HFFc6 (cell line): Measurements from ENCODE around the gene SLC9A7. TPM values are rescaled to one million over a fixed set of nuclear protein-coding genes. Genes with fewer than 3 reads are reported as not detected.

Experiments used
- DNase-seq: peaks from one replicate; pipeline ENCODE4 v3.0.0-alpha.2; 2018
- H3K27ac Mint-ChIP-seq: 2 replicates; pipeline ENCODE4 v1.8.0; 2020; ENCODE audit warnings: mild to moderate bottlenecking, mixed read lengths
- H3K27me3 Mint-ChIP-seq: 2 replicates; pipeline ENCODE4 v1.8.0; 2021; ENCODE audit warnings: mild to moderate bottlenecking, moderate library complexity, mixed read lengths; ENCODE audit not compliant: insufficient read depth
- H3K36me3 Mint-ChIP-seq: 2 replicates; pipeline ENCODE4 v1.8.0; 2021; ENCODE audit warnings: low read depth, mixed read lengths
- H3K4me1 Mint-ChIP-seq: 2 replicates; pipeline ENCODE4 v1.8.0; 2020; ENCODE audit warnings: low read depth, mixed read lengths
- H3K4me3 Mint-ChIP-seq: 2 replicates; pipeline ENCODE4 v1.8.0; 2020; ENCODE audit warnings: mild to moderate bottlenecking, moderate library complexity, mixed read lengths
- H3K9me3 Mint-ChIP-seq: 2 replicates; pipeline ENCODE4 v1.8.0; 2020; ENCODE audit warnings: mild to moderate bottlenecking, mixed read lengths
- total RNA-seq, 6 experiments: library from RNA; stranded (reverse); fragmentation: NEBNext Ultra II Directional; extraction: Animal tissue kit (Norgen Biotek cat#: 25700); gene quantifications; 2 replicates in 1 of 6; 3 replicates in 5 of 6; pipeline ENCODE4 v1.2.3, GENCODE V29; 2021
- TF ChIP-seq, protein P1 (sequence below): fragments of 200-600 bp; sonication (generic); IDR thresholded peaks from 2 replicates; pipeline ENCODE4 v1.5.0; 2021; ENCODE audit warnings: antibody characterized with exemption, mild to moderate bottlenecking

The SLC9A7 gene
- total RNA-seq, 6 experiments from 2014 or later, result 41.8 to 54.1 (median 45.7) TPM

DNA sequence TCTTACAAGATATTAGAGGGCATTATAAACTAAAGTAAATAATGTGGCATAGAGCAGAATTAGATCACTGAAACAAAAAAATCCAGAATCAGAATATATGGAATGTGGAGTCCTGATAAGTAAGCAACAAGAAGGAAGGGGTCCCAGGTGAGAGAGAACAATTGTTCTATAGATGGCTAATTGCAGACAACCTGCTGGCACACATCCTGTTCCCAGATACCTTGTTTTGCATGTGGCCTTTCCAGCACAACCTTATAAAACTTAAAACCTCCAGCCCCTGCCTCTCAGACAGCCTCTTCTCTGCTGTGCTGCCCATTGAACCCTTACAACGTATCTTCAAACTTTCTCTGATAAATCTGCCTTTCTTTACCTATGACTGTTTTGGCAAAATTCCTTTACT lies 209.0 kb downstream of the SLC9A7 start:
- Mint-ChIP-seq H3K4me1 (peaks cover 52% of the 10 kb centered on the region), H3K4me3 (no peak overlapping the region), H3K27me3 (no peaks in the 10 kb centered on the region; the same call in 1 of the 2 replicates), H3K9me3 (no peaks in the 10 kb centered on the region), H3K36me3 (peaks cover 14% of the 10 kb centered on the region), H3K27ac (0 out of 2 replicates have a peak overlapping the region, but pooled peaks have one; percentile 55)
- TF ChIP-seq, protein P1, sequence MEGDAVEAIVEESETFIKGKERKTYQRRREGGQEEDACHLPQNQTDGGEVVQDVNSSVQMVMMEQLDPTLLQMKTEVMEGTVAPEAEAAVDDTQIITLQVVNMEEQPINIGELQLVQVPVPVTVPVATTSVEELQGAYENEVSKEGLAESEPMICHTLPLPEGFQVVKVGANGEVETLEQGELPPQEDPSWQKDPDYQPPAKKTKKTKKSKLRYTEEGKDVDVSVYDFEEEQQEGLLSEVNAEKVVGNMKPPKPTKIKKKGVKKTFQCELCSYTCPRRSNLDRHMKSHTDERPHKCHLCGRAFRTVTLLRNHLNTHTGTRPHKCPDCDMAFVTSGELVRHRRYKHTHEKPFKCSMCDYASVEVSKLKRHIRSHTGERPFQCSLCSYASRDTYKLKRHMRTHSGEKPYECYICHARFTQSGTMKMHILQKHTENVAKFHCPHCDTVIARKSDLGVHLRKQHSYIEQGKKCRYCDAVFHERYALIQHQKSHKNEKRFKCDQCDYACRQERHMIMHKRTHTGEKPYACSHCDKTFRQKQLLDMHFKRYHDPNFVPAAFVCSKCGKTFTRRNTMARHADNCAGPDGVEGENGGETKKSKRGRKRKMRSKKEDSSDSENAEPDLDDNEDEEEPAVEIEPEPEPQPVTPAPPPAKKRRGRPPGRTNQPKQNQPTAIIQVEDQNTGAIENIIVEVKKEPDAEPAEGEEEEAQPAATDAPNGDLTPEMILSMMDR, result no peak
- no peak for DNase-seq

Other genes with a start within 250 kb of the SLC9A7 start
- 1 to 10 TPM; 5.1 to 7.1 (median 6.5) TPM for gene ZNF674, start 213.7 kb downstream of the SLC9A7 start, total RNA-seq
- gene CHST7, start 185.4 kb downstream of the SLC9A7 start, total RNA-seq, result 10 to 100 TPM; 16.1 to 17.8 (median 17.0) TPM
- gene RP2, start 77.9 kb upstream of the SLC9A7 start, total RNA-seq, result 10 to 100 TPM; 10.7 to 12.7 (median 12.1) TPM
- 1 to 10 TPM; 5.1 to 7.3 (median 5.9) TPM for gene JADE3, start 153.3 kb upstream of the SLC9A7 start, total RNA-seq